Putamen (tissue), 1 donor: ENCODE results near the gene SLC38A1.
"Not testable (repeated sequence)": the region's sequence is repeated elsewhere in the genome, so short reads cannot be mapped to it uniquely, and the experiment has no call there.

Source experiments
- DNase-seq: peaks from one replicate; pipeline ENCODE4 v3.0.0-alpha.2; 2016; ENCODE audit warnings: low spot score

Gene SLC38A1

GRCh38 chr12:46264057-46264456, 4.8 kb downstream of the SLC38A1 start:
- no peak for DNase-seq

GRCh38 chr12:46263140-46264016, 5.5 kb downstream of the SLC38A1 start:
- DNase-seq = no peak

- DNase-seq = no peak
These were observed 7.2 kb downstream of the SLC38A1 start for GRCh38 chr12:46261646-46262045.

GRCh38 chr12:46260913-46261476, 7.8 kb downstream of the SLC38A1 start:
- no peak for DNase-seq

- no peak for DNase-seq
These were observed 8.5 kb downstream of the SLC38A1 start for GRCh38 chr12:46260124-46260912.

GRCh38 chr12:46259713-46260112, 9.1 kb downstream of the SLC38A1 start:
- DNase-seq = no peak

- DNase-seq = no peak
These were observed 9.8 kb downstream of the SLC38A1 start for GRCh38 chr12:46259071-46259470.

- no peak for DNase-seq
These were observed 10.7 kb downstream of the SLC38A1 start for GRCh38 chr12:46258129-46258528.

GRCh38 chr12:46256942-46257341, 11.9 kb downstream of the SLC38A1 start:
- no peak for DNase-seq

GRCh38 chr12:46253544-46254162, 15.2 kb downstream of the SLC38A1 start:
- DNase-seq = no peak

- not testable (repeated sequence) for DNase-seq
These were observed 16.8 kb downstream of the SLC38A1 start for GRCh38 chr12:46251994-46252393.

GRCh38 chr12:46249960-46250359, 18.9 kb downstream of the SLC38A1 start:
- not testable (repeated sequence) for DNase-seq

- DNase-seq = no peak
These were observed 22.7 kb downstream of the SLC38A1 start for GRCh38 chr12:46246021-46246700.

GRCh38 chr12:46244997-46245396, 23.8 kb downstream of the SLC38A1 start:
- no peak for DNase-seq

GRCh38 chr12:46244273-46244915, 24.4 kb downstream of the SLC38A1 start:
- DNase-seq = no peak

- no peak for DNase-seq
These were observed 26.3 kb downstream of the SLC38A1 start for GRCh38 chr12:46242569-46242968.

GRCh38 chr12:46240436-46240835, 28.4 kb downstream of the SLC38A1 start:
- no peak for DNase-seq

GRCh38 chr12:46238821-46239220, 30.0 kb downstream of the SLC38A1 start:
- DNase-seq = no peak

GRCh38 chr12:46237371-46238045, 31.3 kb downstream of the SLC38A1 start:
- no peak for DNase-seq

- no peak for DNase-seq
These were observed 34.8 kb downstream of the SLC38A1 start for GRCh38 chr12:46234000-46234399.

GRCh38 chr12:46233423-46233822, 35.4 kb downstream of the SLC38A1 start:
- no peak for DNase-seq
